IPS-NIHi7 (cell line): ENCODE results near the gene TBX6.
"Not testable (repeated sequence)": the region's sequence is repeated elsewhere in the genome, so short reads cannot be mapped to it uniquely, and the experiment has no call there.

ENCODE experiments used
- DNase-seq: peaks from one replicate; pipeline ENCODE4 v3.0.0; 2012; ENCODE audit warnings: mixed read lengths; ENCODE audit errors: extremely low spot score

The TBX6 gene, protein sequence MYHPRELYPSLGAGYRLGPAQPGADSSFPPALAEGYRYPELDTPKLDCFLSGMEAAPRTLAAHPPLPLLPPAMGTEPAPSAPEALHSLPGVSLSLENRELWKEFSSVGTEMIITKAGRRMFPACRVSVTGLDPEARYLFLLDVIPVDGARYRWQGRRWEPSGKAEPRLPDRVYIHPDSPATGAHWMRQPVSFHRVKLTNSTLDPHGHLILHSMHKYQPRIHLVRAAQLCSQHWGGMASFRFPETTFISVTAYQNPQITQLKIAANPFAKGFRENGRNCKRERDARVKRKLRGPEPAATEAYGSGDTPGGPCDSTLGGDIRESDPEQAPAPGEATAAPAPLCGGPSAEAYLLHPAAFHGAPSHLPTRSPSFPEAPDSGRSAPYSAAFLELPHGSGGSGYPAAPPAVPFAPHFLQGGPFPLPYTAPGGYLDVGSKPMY

DNA sequence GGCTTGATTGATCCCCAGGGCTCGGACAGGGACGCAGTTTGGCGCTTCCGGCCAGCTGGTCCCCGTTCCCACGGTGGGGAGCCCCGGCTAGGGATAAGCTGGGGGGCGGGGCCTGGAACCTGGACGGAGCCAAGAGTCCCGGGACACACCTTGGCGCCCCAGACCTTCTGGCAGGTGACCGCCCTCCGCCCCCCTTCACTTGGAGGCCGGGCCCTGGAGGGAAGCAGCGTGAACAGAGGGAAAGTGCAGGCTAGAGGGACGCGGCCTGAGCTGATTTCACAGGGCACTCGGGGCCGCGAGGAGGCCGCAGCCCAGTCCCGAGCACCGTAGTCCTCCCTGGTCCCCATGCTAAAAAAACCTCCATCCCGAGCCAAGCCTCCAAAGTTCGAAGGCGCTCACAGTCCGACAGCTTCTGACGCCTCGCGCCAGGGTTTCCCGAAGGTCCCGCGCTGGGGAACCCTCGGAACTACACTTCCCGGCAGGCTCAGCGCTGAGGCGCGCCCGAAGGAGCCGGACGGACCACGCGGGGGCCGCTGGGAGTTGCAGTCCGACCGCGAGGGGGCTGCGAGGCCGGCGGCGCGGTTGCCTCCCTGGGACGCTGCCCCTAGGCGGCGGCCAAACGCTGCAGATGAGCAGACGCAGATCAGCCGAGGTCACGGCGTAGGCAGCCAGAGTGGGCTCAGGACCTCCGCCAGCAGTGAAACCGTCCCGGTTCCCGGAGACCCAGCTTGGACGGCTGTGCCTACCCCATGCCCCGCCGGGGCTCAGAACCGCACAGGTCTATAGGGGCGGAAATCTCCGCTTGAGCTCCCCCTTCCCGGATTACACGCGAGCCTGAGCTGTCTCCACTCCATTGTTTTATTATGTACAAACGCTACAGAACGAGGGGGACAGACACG lies at the start of gene TBX6:
Gene TBX6, minus strand, starts transcription at position 451 of the 899 bp plus-strand sequence. CDS start 731 bp downstream, outside the sequence.
- peak; percentile 91 for DNase-seq

DNA sequence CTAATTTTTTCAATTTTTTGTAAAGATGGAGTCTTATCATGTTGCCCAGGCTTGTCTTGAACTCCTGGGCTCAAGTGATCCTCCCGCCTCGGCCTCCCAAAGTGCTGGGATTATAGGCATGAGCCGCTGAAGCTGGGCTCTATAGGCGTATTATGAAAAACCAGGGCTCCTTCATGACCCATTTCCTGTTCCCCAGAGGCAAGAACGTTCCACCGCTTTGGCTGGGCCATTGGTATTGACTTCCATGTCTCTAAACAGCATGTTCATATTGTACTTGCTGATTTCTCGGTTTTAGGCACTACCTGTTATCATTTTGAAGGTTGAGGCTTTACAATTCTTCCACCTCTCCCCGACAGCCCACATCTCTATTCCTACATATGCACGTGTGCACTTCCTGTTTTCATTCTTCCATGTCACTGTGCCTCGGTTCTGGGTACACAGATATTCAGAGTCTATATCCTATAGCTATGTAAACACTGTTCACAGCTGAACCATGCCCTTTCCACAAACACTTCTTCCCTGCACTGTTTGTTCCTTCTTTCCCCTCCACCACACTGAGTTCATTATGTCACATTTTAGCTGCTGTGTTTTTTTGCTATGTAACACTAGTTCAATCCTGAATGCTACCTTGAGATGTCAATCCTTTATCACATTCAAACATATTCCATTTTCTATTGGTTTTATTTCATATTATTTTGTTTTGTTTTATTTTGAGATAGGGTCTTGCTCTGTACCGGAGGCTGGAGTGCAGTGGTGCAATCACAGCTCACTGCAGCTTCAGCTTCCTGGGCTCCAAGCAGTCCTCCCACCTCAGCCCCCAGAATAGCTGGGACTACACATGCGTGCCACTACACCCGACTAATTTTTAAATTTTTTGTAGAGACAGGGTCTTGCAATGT lies 48.1 kb upstream of the TBX6 start:
- DNase-seq = no peak

DNA sequence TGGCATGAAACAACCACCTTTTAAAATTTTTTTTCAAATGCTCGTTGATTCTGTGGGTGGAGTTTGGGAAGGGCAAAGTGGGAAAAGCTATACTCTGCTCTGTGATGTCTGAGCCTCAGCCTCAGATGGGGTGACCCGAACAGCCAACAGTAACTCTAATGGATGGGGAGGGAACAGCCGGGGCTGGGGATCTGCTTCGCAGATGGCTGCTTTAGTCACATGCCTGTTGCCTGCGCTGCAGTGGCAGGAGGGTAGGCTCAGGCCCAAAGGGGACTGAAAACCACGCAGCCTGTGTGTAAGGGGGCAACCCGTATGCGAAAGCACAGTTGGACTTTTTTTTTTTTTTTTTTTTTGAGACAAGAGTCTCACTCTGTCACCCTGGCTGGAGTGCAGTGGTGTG lies 46.2 kb upstream of the TBX6 start:
- DNase-seq = no peak

DNA sequence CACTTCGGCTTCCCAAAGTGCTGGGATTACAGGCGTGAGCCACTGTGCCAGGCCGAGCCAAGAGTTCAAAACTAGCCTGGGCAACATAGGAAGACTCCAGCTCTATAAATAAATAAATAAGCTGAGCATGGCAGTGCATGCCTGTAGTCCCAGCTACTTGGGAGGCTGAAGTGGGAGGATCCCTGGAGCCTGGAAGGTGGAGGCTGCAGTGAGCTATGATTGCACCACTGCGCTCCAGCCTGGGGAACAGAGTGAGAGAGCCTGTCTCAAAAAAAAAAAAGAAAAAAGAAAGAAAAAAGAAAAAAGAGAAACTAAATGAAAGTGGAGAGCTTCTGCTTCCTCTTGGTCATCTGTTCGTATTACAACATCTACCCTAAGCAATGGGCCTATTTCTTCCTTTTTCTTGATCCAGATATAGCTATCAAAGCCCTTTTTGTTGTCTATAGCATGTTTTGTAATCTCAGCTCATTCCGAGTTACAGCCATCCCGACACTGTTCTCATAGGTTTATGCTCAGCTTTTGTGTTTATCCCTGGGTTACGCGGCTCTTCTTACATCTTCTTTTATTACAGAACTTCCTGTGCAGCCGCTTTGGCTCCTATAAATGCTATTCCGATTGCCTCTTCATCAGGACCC lies 45.4 kb upstream of the TBX6 start:
- DNase-seq = no peak

DNA sequence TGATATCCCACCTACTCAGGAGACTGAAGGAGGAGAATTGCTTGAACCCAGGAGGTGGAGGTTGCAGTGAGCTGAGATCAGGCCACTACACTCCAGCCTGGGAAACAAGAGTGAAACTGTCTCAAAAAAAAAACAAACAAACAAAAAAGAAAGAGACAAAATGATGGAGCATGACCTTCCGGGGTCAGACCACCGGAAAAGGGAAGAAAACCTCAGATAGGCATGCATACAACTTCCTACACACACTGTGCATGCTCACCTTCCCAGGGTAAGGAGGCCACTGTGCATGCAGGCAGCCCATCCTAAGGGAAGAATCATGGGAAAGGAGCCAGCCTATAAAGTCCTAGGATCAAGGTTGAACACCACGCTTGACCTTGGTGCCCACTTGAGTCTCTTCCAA lies 40.9 kb upstream of the TBX6 start:
- no peak for DNase-seq

DNA sequence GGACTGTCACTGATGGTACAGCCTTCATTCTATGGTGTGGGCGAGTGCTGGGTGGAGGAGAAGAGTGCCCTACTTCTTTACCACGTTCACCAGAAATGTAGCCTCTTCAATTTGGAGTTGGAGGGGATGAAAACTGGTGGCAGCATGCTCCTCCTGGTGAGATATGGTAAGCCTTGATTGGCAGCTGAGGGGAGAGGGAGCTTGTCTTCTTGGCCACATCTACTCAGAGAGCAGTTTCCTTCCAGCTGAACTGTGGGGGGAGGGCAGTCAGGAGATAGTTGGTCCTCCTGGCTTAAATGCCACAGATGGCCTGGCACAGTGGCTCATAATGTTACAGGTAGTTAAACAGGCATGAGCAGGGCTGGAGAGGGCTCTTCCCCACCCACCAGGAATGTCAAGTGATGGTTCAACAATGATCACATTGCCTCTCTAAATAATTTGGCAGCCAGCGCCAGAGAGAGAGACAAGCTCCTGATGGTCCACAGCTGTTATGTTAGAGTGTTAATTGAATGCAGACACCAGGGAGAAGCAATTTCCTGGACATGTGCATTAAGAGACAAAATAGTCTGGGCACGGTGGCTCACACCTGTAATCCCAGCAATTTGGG lies 40.2 kb upstream of the TBX6 start:
- DNase-seq = no peak

DNA sequence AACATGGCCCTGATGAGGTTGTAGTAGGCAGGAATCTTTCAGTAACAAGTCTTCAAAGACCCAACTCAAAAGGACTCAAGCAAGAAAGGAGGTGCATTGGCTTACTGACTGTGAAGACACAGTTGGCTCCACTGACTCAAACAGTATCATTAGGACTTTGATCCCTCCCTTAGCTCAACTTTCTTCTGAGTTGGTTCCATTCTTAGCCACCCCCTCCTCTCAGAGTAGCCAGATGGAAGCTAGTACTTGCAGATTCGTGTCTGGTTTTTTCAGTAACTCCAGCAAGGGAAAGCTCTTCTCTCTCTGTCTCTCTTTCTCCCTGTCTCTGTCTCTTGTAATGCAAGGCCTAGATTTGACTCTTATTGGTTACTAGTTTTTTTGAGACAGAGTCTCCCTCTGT lies 36.3 kb upstream of the TBX6 start:
- DNase-seq = no peak

DNA sequence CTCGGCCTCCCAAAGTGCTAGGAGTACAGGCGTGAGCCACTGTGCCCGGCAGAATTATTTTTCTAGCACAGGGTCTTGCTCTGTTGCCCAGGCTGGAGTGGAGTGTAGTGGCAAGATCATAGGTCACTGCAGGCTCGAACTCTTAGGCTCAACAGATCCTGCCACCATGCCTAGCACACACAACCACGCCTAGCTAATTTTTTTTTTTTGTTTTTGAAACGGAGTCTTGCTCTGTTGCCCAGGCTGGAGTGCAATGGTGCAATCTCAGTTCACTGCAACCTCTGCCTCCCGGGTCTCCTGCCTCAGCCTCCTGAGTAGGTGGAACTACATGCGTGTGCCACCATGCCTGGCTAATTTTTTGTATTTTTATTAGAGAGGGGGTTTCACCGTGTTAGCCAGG lies 34.0 kb upstream of the TBX6 start:
- not testable (repeated sequence) for DNase-seq

DNA sequence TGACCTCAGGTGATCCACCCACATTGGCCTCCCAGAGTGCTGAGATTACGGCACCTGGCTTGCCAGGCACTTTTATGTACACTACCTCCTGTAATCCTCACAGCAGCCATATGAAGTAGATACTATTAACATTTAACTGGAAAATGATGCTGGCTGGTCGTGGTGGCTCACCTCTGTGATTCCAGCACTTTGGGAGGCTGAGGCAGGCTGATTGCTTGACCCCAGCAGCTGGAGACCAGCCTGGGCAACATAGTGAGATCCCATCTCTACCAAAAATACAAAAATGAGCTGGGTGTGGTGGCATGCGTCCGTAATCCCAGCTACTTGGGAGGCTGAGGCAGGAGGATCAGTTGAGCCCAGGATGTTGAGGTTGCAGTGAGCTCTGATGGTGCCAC lies 33.3 kb upstream of the TBX6 start:
- no peak for DNase-seq

DNA sequence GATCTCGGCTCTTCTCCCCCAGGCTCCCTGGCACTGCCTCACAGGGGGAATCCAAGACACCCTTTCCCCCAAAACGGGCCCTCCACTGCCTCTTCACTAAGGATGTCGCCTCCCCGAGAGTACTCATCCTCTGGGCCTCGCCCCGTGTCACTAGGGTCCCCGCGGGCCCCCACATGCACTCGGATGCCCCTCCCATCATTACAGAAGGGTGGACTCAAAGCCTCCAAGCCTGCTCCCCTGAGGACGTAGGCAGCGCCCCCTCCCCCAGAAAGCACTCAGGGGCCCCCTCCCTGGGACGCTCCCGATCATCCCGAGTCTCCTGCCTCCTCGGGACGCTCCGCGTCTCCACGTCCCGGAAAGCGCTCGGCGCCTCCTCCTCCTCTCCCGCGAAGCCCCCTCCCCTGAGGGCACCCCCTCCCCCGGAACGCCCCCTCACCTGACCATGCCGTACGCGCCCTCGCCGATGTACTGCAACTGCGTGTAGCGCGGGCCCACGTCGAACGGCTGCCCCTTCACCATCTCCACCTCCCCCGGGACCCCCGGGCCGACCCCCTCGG lies 31.0 kb upstream of the TBX6 start:
- peak; percentile 68 for DNase-seq

DNA sequence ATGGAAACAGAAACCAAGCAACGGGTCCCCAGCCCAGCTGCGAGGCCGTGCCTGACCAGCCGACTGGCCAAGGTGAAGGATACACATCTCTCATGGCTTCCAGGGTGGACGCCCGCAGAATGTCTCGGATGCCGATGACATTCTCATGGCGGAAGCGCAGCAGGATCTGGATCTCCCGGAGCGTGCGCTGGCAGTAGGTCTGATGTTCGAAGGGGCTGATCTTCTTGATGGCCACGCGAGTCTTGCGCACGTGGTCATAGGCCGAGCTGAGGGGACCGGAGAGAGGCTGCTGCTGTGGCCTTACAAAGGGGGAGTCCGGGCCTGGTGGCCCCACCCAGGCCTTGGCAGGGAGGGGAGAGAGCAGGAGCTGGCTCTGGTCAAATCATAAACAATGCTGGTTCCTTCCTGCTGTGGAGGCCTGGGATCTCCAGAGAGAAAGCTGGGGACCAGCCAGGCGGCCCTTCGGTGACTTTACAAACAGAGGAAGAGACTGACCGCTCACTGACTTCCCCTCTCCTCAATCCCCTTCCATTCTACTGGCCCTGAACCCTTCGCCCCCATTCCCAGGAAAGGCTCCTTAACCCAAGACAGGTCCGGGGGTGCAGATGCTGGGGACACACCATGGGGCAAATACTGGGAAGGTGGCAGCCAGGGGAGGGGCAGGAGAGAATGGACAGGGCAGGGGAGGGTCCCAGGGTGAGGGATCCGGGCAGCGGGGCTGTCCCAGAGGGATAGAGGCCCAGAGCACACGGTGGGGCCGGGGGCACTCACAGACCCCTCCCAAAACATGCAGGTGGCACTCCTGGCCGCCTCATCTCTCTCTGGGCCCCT lies 30.2 kb upstream of the TBX6 start:
- DNase-seq = no peak

DNA sequence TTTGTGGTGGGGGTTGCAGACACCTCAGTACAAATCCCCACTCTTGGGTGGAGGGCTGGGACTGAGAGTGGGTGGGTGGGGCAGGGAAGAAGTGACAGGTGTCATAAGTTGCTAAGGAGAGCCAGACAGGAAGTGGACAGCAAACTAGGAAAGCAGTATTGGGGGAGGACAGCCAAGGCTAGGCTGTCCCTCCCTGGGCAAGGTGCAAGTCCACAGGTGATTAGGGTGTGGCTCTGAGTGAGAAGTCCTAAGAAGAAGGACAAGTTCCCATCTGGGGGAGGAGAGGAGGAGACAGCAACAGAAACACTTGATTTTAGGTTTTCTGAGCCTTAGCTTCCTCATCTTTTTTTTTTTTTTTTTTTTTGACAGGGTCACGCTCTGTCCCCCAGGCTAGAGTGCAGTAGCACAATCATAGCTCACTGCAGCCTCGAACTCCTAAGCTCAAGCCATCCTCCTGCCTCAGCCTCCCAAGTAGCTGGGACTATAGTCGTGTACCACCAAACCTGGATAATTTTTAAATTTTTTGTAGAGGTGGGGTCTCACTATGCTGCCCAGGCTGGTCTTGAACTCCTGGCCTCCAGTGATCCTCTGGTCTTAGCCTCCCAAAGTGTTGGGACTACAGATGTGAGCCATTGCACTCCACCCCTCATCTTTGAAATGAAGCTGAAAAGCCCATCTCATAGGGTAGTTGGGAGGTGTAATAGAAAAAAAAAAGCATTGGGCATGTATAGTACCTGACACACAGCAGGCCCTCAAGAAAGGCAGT lies 28.8 kb upstream of the TBX6 start:
- DNase-seq = no peak

DNA sequence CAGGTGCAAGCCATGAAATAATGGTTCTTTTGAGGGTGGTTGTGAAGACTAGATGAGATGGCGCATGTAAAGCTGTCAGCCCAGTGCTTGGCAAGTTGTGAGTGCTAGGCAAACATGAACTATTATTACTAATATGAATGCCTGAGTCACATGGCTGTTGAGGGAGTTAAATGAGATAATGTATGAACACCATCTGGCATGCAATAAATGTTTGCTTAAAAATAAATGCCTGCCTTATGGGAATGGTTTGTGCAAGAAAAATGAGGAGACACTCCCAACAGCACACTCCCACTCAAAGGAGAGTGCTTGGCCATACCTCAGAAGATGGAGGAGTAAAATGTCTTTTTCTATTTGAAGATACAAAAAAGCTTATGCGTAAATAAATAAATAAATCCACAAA lies 27.7 kb upstream of the TBX6 start:
- no peak for DNase-seq

DNA sequence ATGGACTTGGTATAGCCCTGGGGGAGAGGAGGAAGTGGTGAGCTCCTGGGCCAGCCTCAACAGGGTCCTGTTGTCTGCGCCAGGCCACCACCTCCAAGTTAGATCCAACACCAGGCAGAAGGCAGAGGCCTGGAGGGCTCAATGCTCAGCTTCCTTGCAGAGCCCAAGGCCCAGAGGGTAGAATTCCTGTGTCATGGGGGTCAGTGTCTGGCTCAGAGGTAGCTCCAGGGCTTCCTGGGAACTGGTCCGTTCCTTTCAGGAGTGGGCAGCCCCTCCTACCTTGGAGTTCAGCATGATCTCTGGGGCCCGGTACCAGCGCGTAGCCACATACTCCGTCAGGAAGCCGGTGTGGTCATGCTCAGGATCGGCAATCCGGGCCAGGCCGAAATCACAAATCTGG lies 26.0 kb upstream of the TBX6 start:
- DNase-seq = no peak

DNA sequence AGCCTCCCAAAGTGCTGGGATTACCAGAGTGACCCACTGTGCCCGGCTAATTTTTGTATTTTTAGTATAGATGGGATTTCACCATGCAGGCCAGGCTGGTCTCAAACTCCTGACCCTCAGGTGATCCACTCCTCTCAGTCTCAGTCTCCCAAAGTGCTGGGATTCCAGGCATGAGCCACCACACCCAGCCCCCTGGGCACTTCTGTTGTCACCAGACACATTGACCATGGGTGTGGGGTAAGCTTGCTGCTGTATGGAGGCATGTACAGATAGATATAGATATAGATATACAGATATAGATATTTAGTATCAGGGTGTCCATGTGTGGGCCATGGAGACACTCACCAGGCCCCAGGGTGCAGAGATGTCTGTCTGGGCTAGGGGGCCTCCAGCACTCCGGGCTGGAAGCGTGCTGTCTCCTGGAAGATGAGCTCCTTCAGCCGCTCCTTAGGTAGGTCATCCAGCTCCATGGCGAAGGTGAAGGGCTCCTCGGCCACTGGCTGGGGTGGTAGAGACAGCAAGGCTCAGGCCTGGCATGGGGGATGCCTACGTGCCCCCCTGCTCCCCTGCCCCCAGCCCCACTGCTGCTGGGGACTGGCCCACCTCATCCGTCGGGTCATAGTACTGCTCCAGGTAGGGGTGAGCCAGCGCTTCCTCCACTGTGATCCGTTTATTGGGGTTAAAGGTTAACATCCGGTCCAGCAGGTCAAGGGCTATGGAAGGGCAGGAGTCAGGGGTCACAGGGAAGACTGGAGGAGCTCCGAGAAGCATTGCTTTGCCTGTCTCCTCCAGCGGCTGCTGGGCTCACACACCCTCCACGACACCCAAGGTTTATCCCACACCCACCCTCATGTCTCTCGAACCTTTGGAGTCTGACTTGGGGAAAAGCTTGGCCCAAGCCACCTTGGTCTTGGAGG lies 24.8 kb upstream of the TBX6 start:
- DNase-seq = no peak

DNA sequence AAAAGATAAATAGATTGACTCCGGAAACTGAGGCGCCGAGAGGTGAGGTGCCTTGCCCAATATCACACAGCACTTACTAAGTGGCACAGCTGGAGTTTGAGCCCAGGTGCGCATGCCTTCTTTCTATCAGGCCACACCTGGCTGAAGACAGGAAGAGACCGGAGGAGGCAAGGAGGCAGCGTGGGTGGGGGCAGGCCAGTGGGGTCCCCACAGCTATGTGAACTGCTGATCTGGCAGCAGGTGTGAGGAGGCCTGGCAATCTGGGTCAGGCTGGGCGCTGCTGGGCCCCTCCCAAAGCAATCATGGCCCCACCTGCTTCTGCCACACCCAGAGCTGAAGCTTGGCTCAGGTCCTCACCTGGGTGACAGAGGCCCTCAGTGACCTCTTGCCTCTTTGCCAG lies 23.5 kb upstream of the TBX6 start:
- DNase-seq = no peak

DNA sequence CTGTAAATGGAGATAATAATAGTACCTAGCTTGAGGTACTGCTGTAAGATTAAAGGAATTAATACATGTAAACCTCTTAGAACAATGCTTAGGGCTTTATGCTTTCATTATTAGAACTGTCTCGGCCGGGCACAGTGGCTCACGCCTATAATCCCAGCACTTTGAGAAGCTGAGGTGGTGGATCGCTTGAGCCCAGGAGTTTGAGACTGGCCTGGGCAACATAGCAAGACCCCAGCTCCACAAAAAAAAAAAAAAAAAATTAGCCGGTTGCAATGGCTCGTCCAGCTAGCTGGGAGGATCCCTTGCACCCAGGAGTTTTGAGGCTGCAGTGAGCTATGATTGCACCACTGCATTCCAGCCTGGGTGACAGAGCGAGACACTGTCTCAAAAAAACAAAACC lies 23.1 kb upstream of the TBX6 start:
- not testable (repeated sequence) for DNase-seq

DNA sequence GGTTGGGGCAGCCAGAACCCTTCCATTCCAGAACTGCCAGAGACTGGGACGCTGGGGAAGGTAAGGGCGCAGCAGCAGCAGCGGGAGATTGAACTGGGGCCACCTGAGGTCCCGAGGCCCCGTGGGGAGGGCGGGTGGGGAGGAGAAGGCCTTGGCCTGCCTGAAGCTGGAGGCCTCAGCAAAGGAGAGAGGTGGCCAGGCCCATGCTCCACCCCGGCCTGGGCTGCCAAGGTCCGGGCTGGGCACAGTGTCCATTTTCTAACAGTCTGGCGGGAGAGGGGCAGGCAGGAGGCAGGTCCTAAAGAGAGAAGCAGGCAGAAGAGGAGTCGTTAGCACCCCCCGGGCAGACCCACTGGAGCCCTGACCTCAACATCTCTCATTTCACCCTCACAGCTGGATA lies 22.7 kb upstream of the TBX6 start:
- no peak for DNase-seq
